NCI-H146 (cell line): ENCODE results near the gene PREX1.

ENCODE experiments used
- DNase-seq: peaks from one replicate; lab custom pipeline; 2025; lab: John Stamatoyannopoulos, UW

The PREX1 gene

DNA sequence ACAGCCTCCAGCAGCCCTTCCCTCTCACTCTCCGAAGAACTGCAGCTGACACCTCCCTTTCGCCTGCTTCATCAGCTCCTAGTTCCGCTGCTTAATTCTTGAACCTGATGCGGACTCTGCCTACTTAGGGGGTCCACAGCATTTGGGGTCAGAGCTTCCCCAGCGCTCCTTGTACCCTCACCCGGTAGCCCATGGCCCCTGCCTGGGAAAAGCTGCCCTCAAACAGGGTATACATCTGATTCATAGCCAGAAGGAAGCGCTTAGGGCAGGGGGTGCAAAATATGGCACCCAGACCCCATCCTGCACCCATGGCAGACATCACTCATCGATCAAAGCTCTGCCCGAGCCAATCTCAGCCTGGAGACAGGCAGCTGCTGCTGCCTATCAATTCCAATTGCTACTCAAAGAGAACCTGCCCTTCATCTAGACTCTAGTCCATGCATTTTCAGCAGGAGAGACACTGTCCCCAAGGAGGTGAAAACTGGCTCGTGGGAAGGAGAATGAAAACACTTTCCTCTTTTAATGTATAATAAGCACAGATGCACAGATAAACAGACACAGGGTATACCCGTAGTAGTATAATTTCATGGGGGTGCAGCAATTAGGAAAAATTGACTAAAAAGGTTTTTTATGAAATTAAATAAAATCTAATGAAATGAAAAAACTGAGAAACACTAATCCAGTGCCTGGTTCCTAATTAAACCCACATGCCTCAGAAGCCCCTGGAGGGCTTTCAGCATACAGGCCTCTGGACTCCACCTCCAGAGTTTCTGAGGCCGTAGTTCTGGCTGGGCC, 194.8 kb downstream of the PREX1 start:
- no peak for DNase-seq

DNA sequence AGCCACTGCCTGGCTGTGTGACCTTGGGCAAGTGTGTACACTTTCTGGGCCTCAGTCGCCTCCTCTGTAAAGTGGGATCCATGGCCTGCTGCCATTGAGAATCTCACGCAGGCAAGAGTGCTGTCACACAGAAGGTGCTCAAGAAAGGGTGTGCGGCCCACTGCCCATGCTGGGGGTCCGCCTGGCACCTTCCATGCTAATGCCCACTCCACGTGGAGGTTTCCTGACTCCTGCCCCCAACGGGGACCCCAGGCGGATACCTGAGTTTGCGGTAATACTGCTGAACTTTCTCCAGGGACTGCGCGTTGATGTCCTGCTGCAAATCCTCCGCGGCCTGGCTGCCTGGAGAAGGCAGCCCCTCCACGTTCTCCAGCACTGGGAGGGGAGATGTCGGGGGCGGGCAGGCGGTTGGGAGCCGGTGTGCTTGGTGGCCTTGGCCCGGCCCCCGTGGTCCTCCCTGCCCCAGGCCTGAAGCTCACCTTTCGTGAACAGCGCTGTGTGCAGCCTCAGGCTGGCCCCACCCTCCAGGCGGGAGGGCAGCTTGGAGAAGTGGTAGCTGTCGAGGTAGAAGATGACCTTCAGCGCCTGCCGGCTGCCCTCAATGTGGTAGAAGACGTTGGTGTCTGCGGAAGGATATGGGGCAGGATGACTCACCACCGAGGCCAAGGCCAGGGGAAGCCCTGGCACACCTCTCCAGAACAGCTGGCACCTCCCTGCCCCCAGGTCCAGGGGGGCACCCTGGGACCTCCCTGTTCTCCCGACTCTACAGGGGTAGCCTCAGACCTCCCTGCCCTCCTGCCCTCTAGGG, 195.6 kb downstream of the PREX1 start:
- no peak for DNase-seq

DNA sequence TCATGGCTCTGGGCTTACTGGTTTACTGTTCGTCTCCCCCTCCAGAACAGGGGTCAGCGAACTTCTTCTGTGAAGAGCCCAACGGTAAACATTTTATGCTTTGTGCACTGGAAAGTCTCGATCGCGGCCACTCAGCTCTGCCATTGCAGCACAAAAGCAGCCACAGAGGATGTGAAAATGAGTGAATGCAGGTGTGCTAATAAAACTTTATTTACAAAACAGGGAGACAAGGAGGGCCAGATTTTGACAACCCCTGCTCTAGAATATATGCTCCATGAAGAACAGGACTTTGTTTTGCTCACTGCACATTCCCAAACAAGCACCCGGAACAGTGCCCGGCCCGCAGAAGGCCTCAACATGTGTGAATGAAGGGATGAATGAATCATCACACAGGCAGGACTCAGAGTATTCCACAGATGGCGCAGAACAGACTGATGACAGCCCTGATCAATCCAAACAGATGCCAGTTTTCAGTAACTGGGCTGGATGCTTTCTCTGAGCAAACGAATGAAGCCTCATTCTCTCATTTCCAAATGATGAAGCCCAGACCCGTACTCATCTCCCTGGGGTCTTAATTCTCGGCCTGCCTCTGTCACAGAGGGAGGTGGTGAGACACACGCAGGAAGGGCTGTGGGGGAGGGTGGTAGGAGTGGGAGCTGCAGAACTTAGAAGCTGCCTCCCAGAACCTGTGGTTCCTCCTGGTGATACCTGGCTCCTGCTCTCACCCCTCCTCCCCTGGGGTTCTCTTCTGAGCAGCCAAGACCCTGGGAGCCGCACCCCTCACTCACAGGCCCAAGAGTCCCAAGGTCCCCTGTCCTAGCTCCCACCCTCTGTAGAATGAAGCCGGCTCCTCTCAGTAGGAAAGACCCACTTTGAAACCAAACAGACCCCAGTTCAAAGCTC, 196.4 kb downstream of the PREX1 start:
- no peak for DNase-seq

DNA sequence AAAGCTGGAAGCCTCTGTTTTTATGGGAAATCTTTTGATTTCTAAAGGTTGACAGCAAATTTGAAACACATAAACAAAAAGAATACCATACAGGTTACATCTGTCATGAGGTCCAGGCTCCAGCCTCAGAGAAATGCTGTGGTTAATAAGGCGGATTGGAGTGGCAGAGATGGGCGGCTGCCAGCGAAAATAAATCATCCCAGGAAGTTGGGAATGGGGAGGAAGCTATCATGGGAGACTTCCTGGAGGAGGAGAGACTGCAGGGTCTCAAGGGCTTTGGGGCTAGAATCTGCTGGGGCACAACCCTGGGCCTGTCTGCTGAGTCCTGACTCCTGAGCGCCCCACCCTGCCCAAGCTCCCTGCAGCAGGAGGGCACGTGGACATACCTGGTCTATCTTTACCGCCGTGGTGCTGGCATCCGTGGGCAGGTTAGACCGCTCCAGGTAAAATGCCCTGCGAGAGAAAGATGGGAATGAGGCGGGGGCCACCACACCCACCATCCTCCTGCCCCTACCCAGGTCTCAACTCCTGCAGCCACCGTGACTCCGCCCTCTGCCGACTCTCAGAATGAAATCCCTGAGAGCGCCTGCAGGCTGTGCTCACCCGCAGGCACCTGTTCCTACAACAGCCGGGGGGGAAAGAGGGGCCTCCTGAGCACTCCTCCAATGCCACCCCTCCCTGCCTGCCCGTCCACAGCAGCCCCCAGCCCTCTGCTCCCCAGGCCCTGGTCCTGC, 197.3 kb downstream of the PREX1 start:
- DNase-seq = no peak

DNA sequence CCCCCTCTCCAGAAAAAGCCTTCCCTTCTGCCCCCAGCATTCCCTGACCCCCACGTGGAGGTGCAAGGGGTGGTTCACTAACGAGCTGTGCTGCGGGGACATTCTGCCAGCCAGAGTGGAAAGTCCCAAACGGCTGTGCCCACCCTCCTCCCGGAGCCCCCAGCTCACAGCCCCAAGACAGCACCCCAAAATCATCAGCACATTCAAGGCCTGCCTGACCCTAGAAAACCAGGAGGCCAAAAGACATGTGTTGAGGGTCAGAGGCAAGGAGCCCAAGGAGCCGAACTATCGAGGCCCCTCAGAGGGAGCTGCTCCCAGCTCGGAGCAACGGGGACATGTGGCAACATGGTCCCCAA, 197.9 kb downstream of the PREX1 start:
- DNase-seq = no peak

DNA sequence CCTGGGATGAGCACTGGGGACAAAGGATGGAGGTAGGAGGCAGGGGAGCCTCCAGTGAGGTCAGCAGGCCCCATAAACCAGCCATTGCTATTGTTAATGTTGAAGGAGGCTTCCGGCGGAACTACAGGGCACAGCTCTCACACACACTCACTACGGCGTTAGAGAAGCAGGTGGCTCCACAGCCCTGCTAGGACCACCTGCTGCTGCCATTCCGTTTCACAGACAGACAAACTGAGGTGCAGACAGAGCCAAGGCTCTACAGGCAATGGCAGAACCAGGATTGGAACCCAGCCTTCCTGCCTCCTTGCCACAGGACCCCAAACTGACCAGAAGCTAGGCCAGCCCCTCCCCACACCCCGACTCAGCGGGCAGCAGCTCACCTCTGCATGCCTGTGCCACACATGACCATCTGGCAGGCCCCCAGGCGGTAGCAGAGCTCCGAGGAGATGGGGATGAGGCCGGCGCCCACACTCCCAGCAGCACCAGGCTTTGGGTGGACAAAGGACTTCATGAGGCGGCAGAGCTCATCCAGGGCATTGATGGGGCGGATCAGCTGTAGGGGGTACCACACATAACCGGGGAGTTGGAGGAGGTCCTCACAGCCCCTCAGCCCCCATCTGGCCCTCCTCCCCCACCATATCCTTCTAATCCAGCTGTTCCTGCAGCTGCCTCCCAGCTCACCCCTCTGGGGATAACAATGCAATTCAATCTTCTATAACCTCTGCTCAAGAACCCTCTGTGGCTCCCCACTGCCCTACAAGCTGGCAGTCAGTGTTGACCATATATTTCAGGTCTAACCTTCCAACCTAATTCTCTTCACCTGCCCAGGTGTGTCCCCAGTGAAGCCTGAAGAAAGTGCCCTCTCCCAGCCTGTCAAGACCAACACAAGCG, 198.5 kb downstream of the PREX1 start:
- DNase-seq = no peak

DNA sequence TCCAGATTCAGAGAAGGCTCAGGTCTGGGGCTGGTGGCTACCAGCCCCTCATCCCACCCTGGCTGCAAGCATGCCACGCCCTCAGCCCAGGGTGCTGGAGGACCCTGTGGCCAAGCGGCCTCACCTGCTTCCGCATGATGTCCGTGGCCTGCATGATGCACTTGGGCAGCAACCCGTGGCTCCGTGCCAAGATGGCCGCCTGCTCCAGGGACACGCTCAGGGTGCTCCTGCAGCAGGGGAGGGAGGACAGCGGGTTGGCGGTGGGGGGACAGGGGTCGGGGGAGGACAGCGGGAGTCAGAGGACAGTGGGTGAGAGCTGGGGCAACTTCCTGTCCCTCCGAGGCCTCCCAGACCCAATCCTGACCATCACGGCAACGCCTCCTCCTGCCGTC, 200.1 kb downstream of the PREX1 start:
- DNase-seq = no peak

DNA sequence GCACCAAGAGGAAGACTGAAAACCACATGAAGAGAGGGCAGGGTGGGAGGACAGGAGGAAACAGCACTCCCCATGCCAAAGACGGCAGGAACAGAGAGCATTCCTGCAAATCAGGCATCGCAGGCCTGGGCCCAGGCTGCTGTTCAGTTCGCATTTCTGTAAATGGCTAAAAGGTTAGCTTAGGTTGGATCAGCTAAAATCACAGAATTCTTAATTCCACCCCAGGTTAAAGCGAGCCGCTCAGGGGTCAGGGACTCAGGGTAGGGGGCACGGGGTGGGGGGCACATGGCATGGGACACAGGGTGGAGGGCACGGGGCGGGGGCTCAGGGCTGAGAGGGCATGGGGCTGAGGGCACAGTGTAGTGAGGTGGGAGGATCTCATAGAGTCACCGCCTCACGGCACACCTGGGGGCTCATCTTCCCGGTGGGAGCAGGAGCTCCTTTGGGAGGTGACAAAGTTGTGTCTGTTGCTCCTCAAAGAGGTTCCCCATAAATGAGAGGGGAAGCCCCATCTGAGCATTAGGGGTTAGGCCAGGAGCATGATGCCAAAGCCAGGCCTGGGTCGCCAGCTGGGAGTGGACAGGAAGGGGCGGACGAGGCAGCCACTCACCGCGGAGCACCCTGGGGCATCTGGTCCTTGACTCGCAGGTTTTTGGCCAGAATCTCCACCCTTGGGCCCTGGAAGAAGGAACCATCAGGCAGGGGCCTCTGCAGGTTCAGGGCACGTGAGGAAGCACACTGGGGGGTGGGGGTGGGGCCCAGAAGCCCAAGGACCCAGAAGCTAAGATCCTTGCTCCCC, 200.7 kb downstream of the PREX1 start:
- no peak for DNase-seq

DNA sequence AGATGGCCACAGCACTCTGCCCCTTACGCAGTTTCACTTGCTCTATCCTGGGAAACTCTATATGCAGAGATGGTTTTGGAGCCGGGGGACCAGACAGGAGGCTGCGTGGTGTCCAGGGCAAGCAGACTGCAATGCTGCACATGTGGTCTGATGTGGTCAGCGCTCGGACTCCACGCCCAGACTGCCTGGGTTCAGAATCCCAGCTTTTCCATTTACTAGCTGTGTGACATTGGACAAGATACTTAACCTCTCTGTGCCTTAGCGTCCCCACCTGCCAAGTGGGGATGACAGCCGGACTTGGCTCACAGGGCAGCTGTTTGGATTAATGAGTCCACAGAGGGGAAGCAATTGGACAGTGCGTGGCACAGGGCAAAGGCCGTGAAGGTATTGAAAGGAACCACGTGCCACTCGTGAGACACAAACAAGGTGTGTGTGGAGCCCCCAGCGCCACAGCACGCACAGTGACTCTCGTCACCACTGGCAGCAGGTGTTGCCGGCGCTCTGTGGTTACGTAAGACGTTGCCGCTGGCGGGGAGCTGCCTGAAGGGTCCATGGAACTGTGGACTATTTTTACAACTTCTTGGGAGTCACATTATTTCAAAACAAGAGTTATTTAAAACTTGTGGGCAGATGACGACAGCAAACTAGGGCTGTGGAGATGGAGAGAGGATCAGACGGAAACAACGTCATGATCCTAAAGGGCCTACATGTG, 201.4 kb downstream of the PREX1 start:
- no peak for DNase-seq

DNA sequence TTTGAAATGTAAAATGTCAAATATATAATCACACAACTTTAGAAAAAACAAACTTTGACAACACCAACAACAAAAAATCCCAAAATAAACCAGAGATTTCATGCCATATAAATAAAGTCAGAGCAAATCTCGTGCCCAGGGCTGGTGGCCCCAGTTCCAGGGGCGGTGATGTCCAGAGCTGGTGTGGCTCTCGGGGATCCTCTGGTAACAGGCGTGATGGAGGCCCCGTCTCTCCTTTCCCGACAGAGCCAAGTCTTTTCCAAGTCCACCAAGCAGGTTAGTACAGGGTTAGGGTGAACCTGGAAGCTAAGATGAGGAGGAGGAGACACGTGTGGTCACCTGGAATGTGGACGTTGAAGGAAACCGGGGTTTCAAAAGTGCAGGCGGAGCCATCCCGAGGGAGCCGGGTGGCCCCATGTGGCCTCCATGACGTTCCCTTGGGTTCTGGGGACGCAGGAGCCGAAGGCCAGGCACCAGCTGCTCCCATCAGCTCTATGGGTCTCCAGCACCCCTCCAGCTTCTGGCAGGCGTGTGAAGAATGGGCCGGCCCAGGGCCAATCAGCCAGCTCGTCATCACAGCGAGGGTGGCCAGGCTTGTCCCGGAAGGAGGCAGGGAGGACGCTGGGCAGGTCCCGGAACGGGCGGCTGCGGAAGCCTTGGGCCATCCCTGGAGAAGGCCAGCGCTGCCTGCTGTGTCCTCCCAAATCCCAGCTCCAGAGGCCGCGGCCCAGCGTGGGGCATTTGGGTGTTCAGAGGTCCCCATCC, 202.5 kb downstream of the PREX1 start:
- no peak for DNase-seq

DNA sequence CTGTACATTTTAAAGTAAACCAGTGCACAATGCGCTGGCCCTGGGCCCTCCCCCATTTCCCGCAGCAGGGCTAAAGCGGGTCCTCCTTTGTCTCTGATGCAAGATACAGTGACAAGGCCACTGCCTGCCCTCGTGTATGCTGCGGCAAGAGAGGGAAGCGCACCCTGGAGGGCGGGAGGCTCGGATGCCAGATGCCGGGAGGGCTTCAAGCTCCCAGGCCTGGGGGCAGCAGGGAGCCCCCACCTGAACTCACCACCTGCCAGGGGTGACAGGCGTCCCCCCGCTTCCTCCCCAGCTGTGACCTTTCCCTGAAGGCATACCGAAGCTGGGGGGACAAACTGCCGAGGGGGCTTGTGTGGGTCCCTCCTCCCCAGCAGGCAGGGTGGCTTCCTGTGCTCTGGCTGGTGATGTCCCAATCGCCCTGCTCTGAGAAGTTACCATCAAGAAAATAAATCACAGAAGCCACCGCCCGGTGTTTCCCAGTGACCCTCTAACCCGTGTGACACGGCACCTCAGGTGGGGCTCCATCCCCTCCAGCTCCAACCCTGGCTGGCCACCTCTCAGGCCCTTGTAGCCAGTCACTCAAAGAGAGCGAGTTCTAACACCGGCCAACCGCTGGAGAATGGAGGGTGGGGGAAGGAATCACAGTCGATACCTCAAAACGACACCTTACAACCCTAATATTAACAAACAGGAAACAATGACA, 203.3 kb downstream of the PREX1 start:
- no peak for DNase-seq

DNA sequence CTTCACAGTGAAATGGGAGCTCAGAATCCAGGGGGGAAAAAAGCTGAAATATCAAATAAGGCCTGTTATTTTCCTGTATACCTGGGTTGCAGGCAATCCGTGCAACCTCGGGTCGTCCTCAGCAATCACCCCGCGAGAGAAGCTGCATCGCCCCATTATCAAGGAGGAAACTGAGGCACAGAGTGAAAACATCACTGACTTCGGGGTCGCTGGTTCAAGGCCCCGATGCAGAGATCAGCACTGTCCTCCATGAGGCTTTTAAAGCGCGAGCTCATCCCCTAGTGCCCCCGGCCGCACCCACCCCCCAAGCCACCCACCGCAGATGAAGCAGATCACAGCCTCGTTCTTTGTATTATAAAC, 203.9 kb downstream of the PREX1 start:
- DNase-seq = no peak

DNA sequence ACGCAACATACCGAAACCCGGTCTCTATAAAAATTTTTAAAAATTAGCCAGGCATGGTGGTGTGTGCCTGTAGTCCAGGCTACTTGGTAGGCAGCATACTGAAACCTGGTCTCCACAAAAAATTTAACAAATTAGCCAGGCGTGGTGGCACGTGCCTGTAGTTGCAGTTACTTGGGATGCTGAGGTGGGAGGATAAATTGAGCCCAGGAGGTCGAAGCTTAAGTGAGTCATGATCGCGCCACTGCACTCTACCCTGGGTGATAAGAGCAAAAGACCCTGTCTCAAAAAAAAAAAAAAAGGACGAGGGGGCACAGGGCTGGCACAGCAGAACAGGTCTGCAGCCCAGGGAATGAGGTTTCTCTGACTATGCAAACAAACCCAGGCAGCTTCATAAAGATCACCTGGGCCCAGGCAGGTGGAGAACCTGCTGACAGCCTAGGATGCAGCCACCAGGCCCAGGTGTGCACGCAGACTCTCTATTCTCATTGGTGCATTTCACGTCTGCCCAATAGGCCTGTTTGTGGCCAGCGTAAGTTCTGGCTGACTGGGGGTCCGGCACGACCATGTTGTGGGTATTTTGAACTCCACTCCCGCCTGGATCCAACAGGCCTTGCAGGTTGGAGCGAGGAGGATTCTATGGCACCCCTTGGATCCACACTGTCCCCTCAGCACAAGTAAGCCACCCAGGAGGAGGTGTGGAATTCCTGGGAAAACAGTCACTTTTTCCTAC, 204.5 kb downstream of the PREX1 start:
- no peak for DNase-seq

DNA sequence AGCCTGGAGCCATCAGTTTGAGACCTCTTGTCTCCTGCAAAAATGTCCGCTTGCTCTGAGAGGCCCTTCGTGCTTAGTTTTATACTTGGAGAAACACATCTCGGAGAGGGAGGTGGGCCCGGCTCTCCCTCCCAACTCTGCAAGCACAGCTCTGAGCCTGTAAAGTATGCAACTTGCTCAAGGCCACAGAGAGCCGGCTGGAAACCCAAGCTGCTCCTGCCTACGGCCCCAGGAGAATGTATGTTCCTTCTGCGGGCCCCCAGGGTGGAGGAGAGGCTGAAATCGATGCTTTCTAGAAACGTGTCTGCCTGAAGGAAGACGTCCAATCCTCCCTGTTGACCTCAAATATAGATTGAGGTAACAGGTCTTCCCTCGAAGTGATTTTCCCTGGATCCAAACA, 205.4 kb downstream of the PREX1 start:
- no peak for DNase-seq

DNA sequence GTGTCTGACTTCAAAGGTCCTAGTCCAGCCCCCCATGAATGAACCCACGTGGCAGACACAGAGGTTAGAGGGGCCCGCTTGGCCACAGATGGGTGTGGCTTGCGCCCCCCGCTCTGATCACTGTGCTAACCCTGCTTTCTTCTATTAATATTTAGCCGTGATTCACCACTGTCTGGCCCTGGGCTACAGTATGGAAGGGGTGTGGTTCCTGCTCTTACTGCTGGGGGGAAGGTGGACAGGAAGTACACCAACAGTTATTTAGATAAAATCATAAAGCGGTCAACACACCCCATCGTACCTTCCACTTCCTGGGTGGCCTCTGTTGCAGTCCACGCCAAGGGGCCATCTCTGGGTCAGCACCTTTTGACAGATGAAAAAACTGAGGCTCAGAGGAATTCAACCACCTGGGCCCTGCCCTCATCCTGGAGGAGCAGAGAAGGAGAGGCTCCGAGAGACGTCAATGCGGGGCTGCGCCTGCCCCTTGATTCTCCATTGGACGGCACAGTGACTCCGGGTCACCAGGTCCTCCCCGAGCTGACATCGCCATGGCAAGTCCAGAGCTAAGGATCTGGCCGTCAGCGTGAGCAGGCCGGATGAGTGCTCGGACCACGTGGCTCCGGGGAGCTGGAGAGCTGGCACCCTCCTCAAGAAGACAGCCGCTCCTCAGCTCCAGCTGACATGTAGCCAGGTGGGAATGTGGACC, 206.3 kb downstream of the PREX1 start:
- DNase-seq = no peak

DNA sequence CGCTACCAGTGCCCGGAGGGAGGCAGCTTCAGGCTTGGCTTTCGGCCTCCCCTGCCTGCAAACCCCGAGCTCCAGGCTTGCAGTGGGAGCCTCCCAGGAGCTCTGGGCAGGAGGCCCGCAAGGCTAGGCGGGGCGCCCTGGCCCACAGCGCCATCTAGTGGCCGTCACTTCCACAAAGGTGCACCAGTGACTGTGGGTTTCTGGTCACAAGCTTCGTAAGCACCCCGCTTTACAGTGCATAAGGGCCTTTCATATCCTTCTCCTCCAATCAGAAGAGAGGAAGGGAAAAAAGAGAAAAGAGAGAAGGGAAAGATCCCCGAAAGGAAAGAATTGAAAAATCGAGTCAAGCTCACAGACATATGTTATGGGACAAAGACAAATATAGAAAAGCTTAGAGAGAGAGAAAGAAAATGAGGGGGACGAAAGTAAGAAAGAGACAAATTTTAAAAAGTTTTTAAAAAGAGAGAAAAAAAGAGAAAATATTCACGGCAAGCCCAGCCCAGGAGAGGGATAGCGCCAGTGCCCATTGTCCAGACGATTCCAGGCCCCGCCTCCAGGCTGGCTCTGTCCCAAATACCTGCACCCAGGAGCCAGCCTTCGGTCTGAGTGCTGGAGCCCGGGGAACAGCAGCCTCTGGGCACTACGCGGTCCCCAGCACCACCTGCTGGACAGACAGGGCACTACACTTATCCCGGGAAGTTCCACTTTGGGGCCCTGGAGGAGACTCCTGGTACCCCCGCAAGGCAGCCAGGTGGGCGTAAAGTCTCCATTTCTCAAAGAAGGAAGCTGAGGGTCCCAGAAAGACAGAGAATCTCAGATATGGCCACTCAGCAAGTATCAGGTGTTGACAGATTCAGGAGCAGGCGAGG, 207.1 kb downstream of the PREX1 start:
- peak; percentile 85 for DNase-seq
